GM18909 (cell line): Measurements from ENCODE around the gene STAT5A.
"Not testable (repeated sequence)": the region's sequence is repeated elsewhere in the genome, so short reads cannot be mapped to it uniquely, and the experiment has no call there.

ENCODE experiments used
- ATAC-seq: cut with Tn5 transposase; IDR thresholded peaks from one replicate; pipeline ENCODE4 v1.9.1; 2021; ENCODE audit warnings: mild to moderate bottlenecking; ENCODE audit not compliant: unreplicated experiment, poor library complexity

Gene STAT5A

GRCh38 chr17:42287977-42288802, at the start of gene STAT5A:
TSS of gene STAT5A (plus strand) at chr17:42288498. CDS start at chr17:42289412, 914 bp downstream.
- ATAC-seq = peak; percentile 54

- ATAC-seq = not testable (repeated sequence)
These were observed 48.7 kb upstream of the STAT5A start for GRCh38 chr17:42239576-42239975.

DNA sequence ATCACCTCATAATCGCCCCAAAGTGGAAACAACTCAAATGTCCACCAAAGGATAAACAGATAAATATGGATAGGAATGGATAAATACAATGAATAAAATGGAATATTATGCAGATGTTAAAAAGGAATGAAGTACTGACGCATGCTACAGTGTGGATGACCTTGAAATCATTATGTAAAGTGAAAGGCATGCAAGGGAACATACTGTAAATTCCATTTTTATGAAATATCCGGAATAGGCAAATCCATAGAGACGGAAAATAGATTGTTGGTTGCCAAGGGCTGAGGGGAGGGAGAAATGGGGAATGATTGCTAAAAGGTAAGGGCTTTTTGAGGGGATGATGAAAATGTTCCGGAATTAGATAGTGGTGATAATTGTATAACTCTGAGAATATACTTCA, 48.1 kb upstream of the STAT5A start:
- ATAC-seq = no peak

- ATAC-seq = not testable (repeated sequence)
These were observed 47.4 kb upstream of the STAT5A start for GRCh38 chr17:42240863-42241262.

- no peak for ATAC-seq
These were observed 46.4 kb upstream of the STAT5A start for GRCh38 chr17:42241871-42242270.

- ATAC-seq = no peak
These were observed 44.8 kb upstream of the STAT5A start for GRCh38 chr17:42243493-42243982.

GRCh38 chr17:42244116-42244515, 44.2 kb upstream of the STAT5A start:
- not testable (repeated sequence) for ATAC-seq

- not testable (repeated sequence) for ATAC-seq
These were observed 43.1 kb upstream of the STAT5A start for GRCh38 chr17:42245183-42245582.

- no peak for ATAC-seq
These were observed 41.8 kb upstream of the STAT5A start for GRCh38 chr17:42246515-42246914.

DNA sequence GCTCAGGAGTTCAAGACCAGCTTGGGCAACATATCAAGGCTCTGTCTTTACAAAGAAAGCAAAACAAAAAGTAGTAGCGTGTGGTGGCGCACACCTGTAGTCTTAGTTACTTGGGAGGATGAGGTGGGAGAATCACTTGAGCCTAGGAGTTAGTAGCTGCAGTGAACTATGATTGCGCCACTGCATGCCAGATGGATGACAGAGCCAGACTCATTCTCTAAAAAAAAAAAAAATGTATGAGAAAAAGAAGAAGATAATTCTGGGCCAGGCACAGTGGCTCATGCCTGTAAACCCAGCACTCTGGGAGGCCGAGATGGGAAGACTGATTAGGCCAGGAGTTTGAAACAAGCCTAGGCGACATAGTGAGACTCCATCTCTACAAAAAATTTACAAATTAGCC, 40.6 kb upstream of the STAT5A start:
- no peak for ATAC-seq

- peak; percentile 77 for ATAC-seq
These were observed 39.7 kb upstream of the STAT5A start for GRCh38 chr17:42248351-42249179.

GRCh38 chr17:42249681-42250446, 38.4 kb upstream of the STAT5A start:
- no peak for ATAC-seq

DNA sequence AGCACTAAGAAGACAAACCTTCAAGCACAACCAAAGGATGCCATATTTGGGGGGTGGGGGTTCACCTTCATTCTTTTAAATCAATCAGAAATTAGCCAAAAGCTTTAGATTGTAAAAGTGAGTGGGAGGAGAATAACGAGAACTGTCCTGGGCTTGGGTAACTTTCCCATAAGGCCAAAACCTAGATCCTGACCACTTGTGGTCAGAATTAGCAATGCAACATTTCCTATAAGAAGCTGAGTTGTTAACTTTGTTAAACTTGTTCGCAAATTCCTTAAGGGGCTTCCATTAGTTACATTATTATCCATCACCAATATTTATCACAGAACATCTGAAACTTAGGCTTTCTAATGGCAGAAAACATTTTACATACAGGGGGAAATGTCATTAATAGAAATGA, 37.2 kb upstream of the STAT5A start:
- ATAC-seq = no peak

DNA sequence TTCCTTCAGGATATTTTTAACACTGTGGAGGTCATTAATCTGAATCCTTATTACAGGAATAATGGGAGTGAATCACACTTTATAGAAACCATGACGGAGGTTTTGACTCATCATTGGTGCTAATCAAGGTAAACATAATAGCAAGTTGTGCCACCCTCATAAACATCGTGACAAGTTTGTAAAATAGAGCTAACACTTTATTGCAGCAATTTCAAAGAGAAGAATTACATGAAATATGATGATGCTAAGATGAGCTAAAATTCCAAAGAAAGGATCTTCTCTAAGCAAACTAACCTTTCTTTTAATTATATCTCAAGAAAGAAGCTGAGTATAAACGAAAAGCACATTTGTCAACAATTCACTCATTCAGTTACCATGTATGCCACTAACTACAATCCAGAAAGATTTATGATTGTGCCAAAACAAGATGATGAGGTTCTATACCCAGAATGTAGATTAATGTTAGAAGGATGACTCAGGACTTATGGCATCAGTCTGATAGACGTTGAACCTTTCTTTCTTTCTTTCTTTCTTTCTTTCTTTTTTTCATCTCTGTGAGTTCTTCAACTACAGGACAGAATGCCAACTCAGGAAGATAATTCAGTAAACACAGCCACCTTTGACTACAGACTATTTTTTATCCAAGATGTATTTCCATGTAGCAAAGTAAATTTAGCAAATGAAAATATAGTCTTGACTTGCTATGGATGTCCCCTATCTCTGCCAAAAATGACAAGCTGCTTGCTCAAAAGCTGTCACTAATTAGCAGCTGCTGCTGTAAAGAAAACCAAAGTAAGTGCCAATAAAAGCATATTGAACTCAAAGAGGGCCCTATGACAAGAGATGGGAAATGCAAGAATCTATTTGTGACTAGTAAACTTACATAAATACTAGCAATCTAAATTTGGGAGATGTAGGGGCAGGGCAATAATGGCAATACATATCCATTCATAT, 35.4 kb upstream of the STAT5A start:
- no peak for ATAC-seq

- ATAC-seq = no peak
These were observed 34.7 kb upstream of the STAT5A start for GRCh38 chr17:42253578-42253977.

GRCh38 chr17:42255445-42255844, 32.9 kb upstream of the STAT5A start:
- ATAC-seq = no peak

- no peak for ATAC-seq
These were observed 28.0 kb upstream of the STAT5A start for GRCh38 chr17:42260318-42260717.

DNA sequence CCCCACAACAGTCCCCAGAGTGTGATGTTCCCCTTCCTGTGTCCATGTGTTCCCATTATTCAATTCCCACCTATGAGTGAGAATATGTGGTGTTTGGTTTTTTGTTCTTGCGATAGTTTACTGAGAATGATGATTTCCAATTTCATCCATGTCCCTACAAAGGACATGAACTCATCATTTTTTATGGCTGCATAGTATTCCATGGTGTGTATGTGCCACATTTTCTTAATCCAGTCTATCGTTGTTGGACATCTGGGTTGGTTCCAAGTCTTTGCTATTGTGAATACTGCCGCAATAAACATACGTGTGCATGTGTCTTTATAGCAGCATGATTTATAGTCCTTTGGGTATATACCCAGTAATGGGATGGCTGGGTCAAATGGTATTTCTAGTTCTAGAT, 23.9 kb upstream of the STAT5A start:
- not testable (repeated sequence) for ATAC-seq

DNA sequence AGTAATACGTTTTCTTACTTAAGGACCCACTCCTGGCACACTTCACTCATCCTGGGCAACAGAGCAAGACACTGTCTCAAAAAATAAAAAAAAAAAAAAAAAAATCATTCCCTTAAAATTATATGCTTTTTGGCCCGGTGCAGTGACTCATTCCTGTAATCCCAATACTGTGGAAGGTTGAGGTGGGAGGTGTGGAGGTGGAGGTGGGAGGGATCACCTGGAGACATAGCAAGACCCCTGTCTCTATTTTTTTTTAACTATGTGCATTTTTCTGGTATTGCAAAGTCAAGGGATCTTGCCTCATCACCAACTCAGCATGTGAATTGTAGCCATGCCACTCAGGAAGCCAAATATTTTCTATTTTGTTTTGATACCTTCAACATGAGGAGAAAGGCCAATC, 21.8 kb upstream of the STAT5A start:
- ATAC-seq = no peak
